Fibroblast of upper back skin (primary cell): ENCODE data around the gene KRT6B.

Source experiments
- DNase-seq: peaks from one replicate; pipeline ENCODE4 v3.0.0-alpha.2; 2013

Gene KRT6B

DNA sequence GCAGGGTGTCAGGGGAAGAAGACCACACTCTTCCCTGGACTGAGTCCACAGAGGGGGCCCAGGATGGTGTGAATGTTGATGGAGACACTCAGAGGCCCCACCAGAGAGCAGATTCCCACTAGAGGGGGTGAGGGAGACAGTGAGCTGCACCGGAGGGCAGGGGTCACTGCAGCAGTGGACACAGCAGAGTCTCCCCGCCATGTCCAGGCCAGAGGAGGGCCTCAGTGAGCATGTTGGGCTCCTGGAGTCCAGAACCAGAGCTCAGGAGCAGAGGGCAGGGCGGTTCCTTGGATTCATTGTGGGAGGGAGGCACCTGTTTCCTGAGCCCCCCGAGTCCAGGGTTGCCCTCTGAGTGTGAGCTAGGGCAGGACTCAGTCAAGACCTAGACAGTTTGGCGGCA lies 44.0 kb downstream of the KRT6B start:
- DNase-seq, result no peak

GRCh38 chr12:52405922-52406385 lies 46.0 kb downstream of the KRT6B start, which contains the start of gene KRT82:
TSS of gene KRT82 (minus strand) at chr12:52406335. CDS start at chr12:52406277, 58 bp downstream.
- no peak for DNase-seq

GRCh38 chr12:52404951-52405350 lies 47.0 kb downstream of the KRT6B start:
- DNase-seq, result no peak

DNA sequence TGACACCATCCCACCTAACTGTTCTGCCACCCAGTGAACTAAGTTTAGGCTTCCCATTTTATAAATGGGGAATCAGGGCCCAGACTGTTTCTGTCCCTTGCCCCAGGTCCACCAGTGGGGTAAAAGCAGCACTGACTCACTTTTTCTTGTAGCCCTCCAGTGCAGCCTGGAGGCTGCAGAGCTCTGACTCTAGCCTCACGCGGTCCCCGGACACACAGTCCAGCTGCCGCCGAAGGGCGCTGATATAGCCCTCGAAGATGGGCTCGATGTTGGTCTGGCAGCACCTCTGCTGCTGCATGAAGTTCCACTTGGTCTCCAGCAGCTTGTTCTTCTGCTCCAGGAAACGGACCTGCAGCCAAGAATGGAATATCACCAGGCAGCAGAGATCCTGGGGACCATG lies 48.4 kb downstream of the KRT6B start:
- DNase-seq, result no peak

GRCh38 chr12:52402873-52403540 lies 48.9 kb downstream of the KRT6B start:
- no peak for DNase-seq

- DNase-seq, result no peak
These were observed 49.6 kb downstream of the KRT6B start for GRCh38 chr12:52402377-52402776.

- DNase-seq, result no peak
These were observed 50.0 kb downstream of the KRT6B start for GRCh38 chr12:52401926-52402325.

GRCh38 chr12:52401526-52401925 lies 50.4 kb downstream of the KRT6B start:
- DNase-seq, result no peak

DNA sequence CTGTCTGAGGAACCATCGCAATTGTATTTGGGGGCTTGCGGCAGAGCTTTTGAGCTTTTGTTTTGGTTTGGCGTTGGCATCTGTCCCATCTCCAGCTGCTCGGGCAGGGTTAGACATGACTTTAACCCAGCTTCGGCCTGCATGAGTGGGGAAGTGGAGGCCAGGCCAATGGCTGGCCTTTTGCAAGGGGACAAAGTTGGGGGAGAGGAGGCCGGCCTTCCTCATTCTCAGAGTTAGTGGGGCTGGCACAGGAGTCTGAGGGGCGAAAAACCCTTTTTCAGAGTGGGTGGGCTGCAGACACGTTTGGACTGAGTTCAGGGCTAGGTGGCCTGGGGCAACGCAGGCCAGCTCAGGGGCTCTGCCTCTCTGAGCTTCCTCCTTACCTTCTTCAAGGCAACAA lies 51.0 kb downstream of the KRT6B start:
- DNase-seq, result no peak

GRCh38 chr12:52399756-52400155 lies 52.2 kb downstream of the KRT6B start:
- DNase-seq, result no peak

DNA sequence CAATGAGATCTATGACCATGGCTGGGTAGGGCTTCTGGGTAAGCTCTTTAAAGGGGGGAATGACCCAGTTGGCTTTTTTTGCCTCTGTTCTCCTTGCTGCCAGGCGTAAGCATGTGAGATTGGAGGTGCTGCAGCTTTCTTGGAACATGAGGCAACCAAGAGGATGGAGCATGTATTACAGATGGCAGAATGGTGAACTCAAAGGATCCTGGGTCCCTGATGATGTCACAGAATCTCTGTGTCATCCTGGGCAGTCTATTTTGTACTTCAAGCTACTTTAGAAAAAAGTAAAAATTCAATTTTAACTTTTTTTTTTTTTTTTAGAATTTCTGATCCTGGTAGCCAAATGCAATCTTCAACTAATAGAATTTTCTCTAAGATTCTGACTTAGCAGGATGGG lies 53.8 kb downstream of the KRT6B start:
- no peak for DNase-seq

DNA sequence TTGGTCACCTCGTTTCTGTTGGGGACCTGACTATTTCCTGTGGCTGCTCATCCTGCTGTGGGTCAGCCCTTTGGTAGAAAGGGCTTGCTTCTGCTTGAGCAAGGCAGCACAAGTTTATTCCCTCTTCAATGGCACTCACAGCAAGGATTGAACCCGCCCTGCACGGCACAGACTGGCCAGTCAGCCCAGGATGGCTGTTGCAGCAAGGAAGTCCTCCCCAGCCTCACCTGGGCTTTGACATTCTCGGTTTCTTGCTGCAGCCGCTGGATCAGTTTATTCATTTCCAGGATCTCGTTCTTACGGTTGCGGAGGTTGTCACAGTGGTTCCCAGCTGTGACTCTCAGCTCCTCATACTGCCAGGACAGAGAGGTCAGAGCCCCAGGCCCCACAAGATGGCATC lies 55.3 kb downstream of the KRT6B start:
- no peak for DNase-seq
